A549 (cell line): ENCODE data around the gene EIF4G2. TPM values are rescaled to one million over a fixed set of nuclear protein-coding genes. Genes with fewer than 3 reads are reported as not detected.
A peak's percentile ranks its signal among the peaks of the same experiment; 100 is the strongest.

Experiments used
- ATAC-seq, 2 experiments: fragments of 200-7000 bp in 1 of 2; fragments of >200 bp in 1 of 2; cut with Nextera tagmentation in 1 of 2; cut with Tn5 transposase in 1 of 2; 3 replicates each; pipeline versions ENCODE4 v1.8.0 to v1.9.1; 2018 to 2020; ENCODE audit warnings: mild to moderate bottlenecking in 1 of 2, moderate library complexity in 1 of 2
- CTCF ChIA-PET: fragments of 300-600 bp; sonication (Branson Sonifier 250); formaldehyde crosslinking; extraction: SDS; loops from one replicate; lab custom pipeline; 2021; ENCODE audit warnings: antibody characterized with exemption, inconsistent platforms; lab: Yijun Ruan, JAX
- POLR2A ChIA-PET: fragments of 350-600 bp; formaldehyde crosslinking; extraction: SDS; loops from one replicate; lab custom pipeline; 2021; ENCODE audit warnings: antibody characterized with exemption, inconsistent platforms; lab: Yijun Ruan, JAX
- DNase-seq, 2 experiments: peaks; one replicate each; pipeline versions ENCODE4 v3.0.0 to v3.0.0-alpha.2; 2011 to 2016; ENCODE audit warnings: low read depth in 1 of 2, low spot score in 1 of 2
- FAIRE-seq: peaks from 2 replicates; lab custom pipeline; 2011; peaks lifted over from hg19 to GRCh38; lab: Jason Lieb, UNC
- H3K27ac ChIP-seq, 2 experiments: fragments of >200 bp; sonication (Bioruptor Twin); formaldehyde crosslinking; 3 replicates each; pipeline ENCODE4 v1.5.1; 2016 to 2017
- H3K4me1 ChIP-seq: fragments of >200 bp; sonication (Bioruptor Twin); formaldehyde crosslinking; 3 replicates; pipeline ENCODE4 v1.6.1; 2016
- H3K4me2 ChIP-seq: fragments of >200 bp; sonication (Bioruptor Twin); formaldehyde crosslinking; 3 replicates; pipeline ENCODE4 v1.6.1; 2016
- H3K4me3 ChIP-seq: fragments of >200 bp; sonication (Bioruptor Twin); formaldehyde crosslinking; 3 replicates; pipeline ENCODE4 v1.5.1; 2016
- H3K9me3 ChIP-seq: fragments of >200 bp; sonication (Bioruptor Twin); formaldehyde crosslinking; 3 replicates; pipeline ENCODE4 v1.6.1; 2016
- BHLHE40 ChIP-seq: IDR thresholded peaks from 2 replicates; pipeline ENCODE4 v1.6.1; 2012; ENCODE audit warnings: low read depth, low read length, inconsistent platforms
- CBX2 ChIP-seq: fragments of 200-600 bp; sonication (generic); IDR thresholded peaks from 2 replicates; pipeline ENCODE4 v1.6.1; 2016; ENCODE audit warnings: low read depth, mild to moderate bottlenecking, borderline replicate concordance
- CBX8 ChIP-seq: fragments of 200-600 bp; sonication (generic); IDR thresholded peaks from 2 replicates; pipeline ENCODE4 v1.6.1; 2016
- CEBPB ChIP-seq, 2 experiments: fragments of >200 bp in 1 of 2; sonication (Bioruptor Twin) in 1 of 2; formaldehyde crosslinking in 1 of 2; IDR thresholded peaks; 2 replicates each; pipeline ENCODE4 v1.6.1; 2012 to 2016
- EHF ChIP-seq: fragments of 250-450 bp; sonication (Bioruptor Pico); IDR thresholded peaks from 2 replicates; pipeline ENCODE4 v1.5.0; 2020; ENCODE audit warnings: mild to moderate bottlenecking
- EP300 ChIP-seq, 2 experiments: fragments of >200 bp; sonication (Bioruptor Twin); formaldehyde crosslinking; IDR thresholded peaks; 2 replicates in 1 of 2; 3 replicates in 1 of 2; pipeline ENCODE4 v1.6.1; 2016 to 2017
- ESRRA ChIP-seq: fragments of 150-350 bp; IDR thresholded peaks from 2 replicates; pipeline ENCODE4 v1.6.1; 2014; ENCODE audit warnings: mild to moderate bottlenecking, low read length, borderline replicate concordance
- FOXS1 ChIP-seq: fragments of 250-450 bp; sonication (Bioruptor Pico); IDR thresholded peaks from 2 replicates; pipeline ENCODE4 v1.5.0; 2020; ENCODE audit warnings: mild to moderate bottlenecking, moderate library complexity
- GATA3 ChIP-seq: IDR thresholded peaks from 2 replicates; pipeline ENCODE4 v1.6.1; 2012; ENCODE audit warnings: borderline replicate concordance
- JUNB ChIP-seq: fragments of >200 bp; sonication (Bioruptor Twin); formaldehyde crosslinking; IDR thresholded peaks from 2 replicates; pipeline ENCODE4 v1.6.1; 2016
- KDM5A ChIP-seq: fragments of 200-600 bp; sonication (generic); IDR thresholded peaks from 2 replicates; pipeline ENCODE4 v1.6.1; 2016; ENCODE audit warnings: antibody characterized with exemption, mild to moderate bottlenecking
- MAZ ChIP-seq: fragments of 150-350 bp; IDR thresholded peaks from 2 replicates; pipeline ENCODE4 v1.6.1; 2014; ENCODE audit warnings: antibody characterized with exemption, low read depth, low read length, borderline replicate concordance
- NFE2L2 ChIP-seq: fragments of 150-350 bp; conservative IDR thresholded peaks from 2 replicates; pipeline ENCODE4 v1.6.1; 2014; ENCODE audit warnings: low read length
- NR3C1 ChIP-seq: fragments of >200 bp; sonication (Bioruptor Twin); formaldehyde crosslinking; IDR thresholded peaks from 3 replicates; pipeline ENCODE4 v1.6.1; 2017
- PHF8 ChIP-seq: fragments of 200-600 bp; sonication (generic); IDR thresholded peaks from 2 replicates; pipeline ENCODE4 v1.6.1; 2016; ENCODE audit warnings: low read depth, mild to moderate bottlenecking, antibody characterized with exemption, moderate library complexity, borderline replicate concordance
- RNF2 ChIP-seq: fragments of 200-600 bp; sonication (generic); IDR thresholded peaks from 2 replicates; pipeline ENCODE4 v1.6.1; 2016; ENCODE audit warnings: low read depth, mild to moderate bottlenecking, antibody characterized with exemption, moderate library complexity, borderline replicate concordance
- ZFP36 ChIP-seq: fragments of 450-650 bp; IDR thresholded peaks from 2 replicates; pipeline ENCODE4 v1.6.1; 2014; ENCODE audit warnings: borderline replicate concordance; ENCODE audit not compliant: partially characterized antibody
- ZNF302 ChIP-seq: fragments of 250-450 bp; sonication (Bioruptor Pico); IDR thresholded peaks from 2 replicates; pipeline ENCODE4 v1.9.0; 2021; ENCODE audit warnings: inconsistent platforms, mild to moderate bottlenecking, moderate library complexity
- WGBS: methylation state at CpG from one replicate; pipeline ENCODE4 v1.1.6; 2017; ENCODE audit errors: missing lambda C conversion rate; 5-methylcytosine and 5-hydroxymethylcytosine counted together
- polyA plus RNA-seq, 4 experiments: library from polyadenylated mRNA; depleted of rRNA in 3 of 4; stranded (reverse); fragments of >200 nt; fragmentation: RNase III in 1 of 4; extraction: RNeasy Plus Mini Kit Qiagen cat#74134 plus additional on column Dnase treatment in 1 of 4; gene quantifications; 2 replicates in 3 of 4; 3 replicates in 1 of 4; pipeline ENCODE4 v1.2.3, GENCODE V29; 2011 to 2017
- TF ChIP-seq, protein P1 (sequence below): IDR thresholded peaks from 2 replicates; pipeline ENCODE4 v1.6.1; 2012
- TF ChIP-seq, protein P2 (sequence below): IDR thresholded peaks from 2 replicates; pipeline ENCODE4 v1.6.1; 2012
- TF ChIP-seq, protein P3 (sequence below): fragments of >200 bp; sonication (Bioruptor Twin); formaldehyde crosslinking; IDR thresholded peaks from 3 replicates; pipeline ENCODE4 v1.5.1; 2016

EIF4G2 gene
- polyA plus RNA-seq, 2 of the 4 experiments (the other 2 are of a cell fraction) = 901 to 1,171 TPM

DNA sequence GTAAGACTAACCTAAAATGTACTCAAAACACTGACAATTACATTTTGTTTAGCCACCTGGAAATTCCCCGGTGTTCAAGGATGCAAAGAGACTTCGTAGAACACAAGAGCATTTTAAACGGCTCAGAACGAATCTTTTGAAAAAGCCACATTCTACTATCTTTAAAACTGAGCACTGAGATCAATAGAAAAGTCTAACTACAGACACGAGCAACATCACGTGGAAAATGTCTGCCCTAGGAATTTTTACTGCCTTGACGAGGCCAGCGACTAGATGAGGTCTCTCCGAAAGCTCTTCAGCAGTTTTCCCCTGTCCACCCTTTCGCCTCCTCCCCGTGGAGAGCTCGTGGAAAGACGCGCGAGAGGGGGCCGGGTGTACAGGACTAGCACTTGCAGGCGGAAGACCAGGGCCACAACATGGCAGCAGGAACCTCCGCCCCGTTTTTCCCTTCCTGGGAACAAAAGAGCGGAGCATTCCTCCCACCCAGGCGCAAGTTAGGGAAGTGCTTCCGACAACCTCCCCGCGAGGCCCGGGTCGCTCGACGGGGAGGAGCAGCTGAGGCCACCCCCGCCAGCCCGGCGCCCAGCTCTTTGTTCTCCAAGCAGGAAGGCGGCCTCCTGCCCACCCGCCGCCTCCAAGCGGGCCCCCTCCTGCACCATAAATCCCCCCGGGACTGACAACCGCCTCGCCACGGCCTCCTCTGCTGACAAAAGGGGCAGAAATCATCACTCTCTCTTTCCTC, 1.1 kb downstream of the EIF4G2 start:
- peak; percentile 3 to 5; a peak in 3 of 6 replicates for ATAC-seq
- WGBS = 1% methylated on average over 36 of the region's 39 CpGs
- no peak for FAIRE-seq
- Histone ChIP-seq H3K27ac (peak overlapping the region; percentile 95 to 99), H3K4me1 (peaks cover 53% of the 10 kb centered on the region), H3K9me3 (no peaks in the 10 kb centered on the region), H3K4me3 (peak overlapping the region; percentile 97), H3K4me2 (peak overlapping the region; percentile 96)
- CTCF ChIA-PET = interaction anchor here (0.5 to 3.3 kb wide), 5 partner anchors 8 to 123 kb away, joined by 3 to 30 read pairs (median 6); no protein-coding TSS in a partner anchor
- POLR2A ChIA-PET = interaction anchor here (0.6 to 4.4 kb wide), 18 partner anchors 10 to 814 kb away, joined by 3 to 141 read pairs (median 19); partner anchors contain the start of genes CTR9, GALNT18 and ZBED5
- no peak for TF ChIP-seq RNF2
- no peak for TF ChIP-seq CBX8
- TF ChIP-seq, protein P1, sequence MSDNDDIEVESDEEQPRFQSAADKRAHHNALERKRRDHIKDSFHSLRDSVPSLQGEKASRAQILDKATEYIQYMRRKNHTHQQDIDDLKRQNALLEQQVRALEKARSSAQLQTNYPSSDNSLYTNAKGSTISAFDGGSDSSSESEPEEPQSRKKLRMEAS = peak; percentile 38; the same call in 1 of the 2 replicates
- TF ChIP-seq, protein P2, sequence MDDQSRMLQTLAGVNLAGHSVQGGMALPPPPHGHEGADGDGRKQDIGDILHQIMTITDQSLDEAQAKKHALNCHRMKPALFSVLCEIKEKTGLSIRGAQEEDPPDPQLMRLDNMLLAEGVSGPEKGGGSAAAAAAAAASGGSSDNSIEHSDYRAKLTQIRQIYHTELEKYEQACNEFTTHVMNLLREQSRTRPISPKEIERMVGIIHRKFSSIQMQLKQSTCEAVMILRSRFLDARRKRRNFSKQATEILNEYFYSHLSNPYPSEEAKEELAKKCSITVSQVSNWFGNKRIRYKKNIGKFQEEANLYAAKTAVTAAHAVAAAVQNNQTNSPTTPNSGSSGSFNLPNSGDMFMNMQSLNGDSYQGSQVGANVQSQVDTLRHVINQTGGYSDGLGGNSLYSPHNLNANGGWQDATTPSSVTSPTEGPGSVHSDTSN = 0 out of 2 replicates have a peak, but pooled peaks have one; percentile 14
- DNase-seq = peak in 1 of 2 experiments; percentile 45

DNA sequence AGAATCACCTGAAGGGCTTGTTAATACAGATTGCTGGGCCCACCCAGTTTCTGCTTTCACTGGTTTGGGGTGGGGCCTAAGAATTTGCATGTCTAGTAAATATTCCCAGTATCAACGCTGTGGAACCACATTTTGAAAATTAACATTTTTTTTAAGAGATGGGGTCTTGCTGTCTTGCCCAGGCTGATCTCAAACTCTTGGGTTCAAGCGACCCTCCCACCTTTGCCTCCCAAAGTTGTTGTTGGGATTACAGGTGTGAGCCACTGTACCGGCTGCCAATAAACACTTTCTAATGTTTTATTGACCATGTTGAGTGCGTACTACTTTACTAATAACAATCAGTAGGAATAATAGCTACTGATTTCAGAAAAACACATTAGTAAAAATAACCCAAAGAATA, 2.5 kb downstream of the EIF4G2 start:
- Histone ChIP-seq H3K27ac (peak overlapping the region in 1 of 2 experiments; percentile 12; a peak in 2 of 6 replicates), H3K9me3 (no peaks in the 10 kb centered on the region), H3K4me3 (peak overlapping the region; percentile 97), H3K4me1 (peaks cover 63% of the 10 kb centered on the region), H3K4me2 (peak overlapping the region; percentile 96)
- TF ChIP-seq PHF8 (no peak), ZFP36 (no peak)
- CTCF ChIA-PET = interaction anchor here (4.7 kb wide), 1 partner anchor 13 kb away, joined by 59 read pairs; no protein-coding TSS in a partner anchor
- no peak for DNase-seq
- POLR2A ChIA-PET = interaction anchor here (4.4 kb wide), 1 partner anchor 51 kb away, joined by 141 read pairs; the partner anchor contains the start of gene ZBED5
- ATAC-seq = no peak
- 81% methylated on average over 4 of the region's 4 CpGs for WGBS
- no peak for FAIRE-seq

DNA sequence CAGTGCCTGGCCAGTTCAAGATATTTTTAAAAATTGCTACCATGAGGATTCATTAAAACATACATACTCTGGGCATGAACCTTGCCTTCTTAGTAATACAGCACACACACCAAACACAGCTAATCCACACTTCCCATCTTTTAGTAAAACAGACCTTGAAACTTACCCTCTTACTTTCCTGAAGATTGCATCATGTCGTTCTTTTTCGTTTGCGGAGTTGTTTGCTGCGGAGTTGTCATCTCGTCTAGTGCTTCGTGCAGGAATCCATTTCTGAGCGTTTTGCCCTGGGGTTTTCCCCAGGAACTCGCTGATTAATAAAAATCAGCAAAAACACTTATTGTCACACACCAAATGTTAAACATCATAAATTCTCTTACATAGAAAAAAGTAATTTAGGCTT, 3.0 kb downstream of the EIF4G2 start:
- ATAC-seq (no peak), DNase-seq (no peak), FAIRE-seq (no peak)
- Histone ChIP-seq H3K4me1 (peaks cover 62% of the 10 kb centered on the region), H3K27ac (peak overlapping the region in 1 of 2 experiments; percentile 12; a peak in 2 of 6 replicates), H3K4me2 (peak overlapping the region; percentile 96), H3K9me3 (no peaks in the 10 kb centered on the region), H3K4me3 (peak overlapping the region; percentile 97)
- CTCF ChIA-PET = interaction anchor here (0.6 to 4.7 kb wide), 2 partner anchors 13 to 65 kb away, joined by 3 to 59 read pairs; no protein-coding TSS in a partner anchor
- 78% methylated on average over 8 of the region's 8 CpGs for WGBS
- TF ChIP-seq JUNB (no peak), KDM5A (no peak), CBX2 (no peak), EHF (no peak), ZFP36 (no peak), CBX8 (no peak), EP300 (IDR thresholded peaks at IDR 0.05) (no peak), CEBPB (IDR thresholded peaks at IDR 0.05) (no peak), NFE2L2 (no peak), PHF8 (no peak), GATA3 (no peak), NR3C1 (no peak), MAZ (no peak), ESRRA (no peak), FOXS1 (no peak), ZNF302 (no peak), BHLHE40 (no peak)
- TF ChIP-seq, protein P3, sequence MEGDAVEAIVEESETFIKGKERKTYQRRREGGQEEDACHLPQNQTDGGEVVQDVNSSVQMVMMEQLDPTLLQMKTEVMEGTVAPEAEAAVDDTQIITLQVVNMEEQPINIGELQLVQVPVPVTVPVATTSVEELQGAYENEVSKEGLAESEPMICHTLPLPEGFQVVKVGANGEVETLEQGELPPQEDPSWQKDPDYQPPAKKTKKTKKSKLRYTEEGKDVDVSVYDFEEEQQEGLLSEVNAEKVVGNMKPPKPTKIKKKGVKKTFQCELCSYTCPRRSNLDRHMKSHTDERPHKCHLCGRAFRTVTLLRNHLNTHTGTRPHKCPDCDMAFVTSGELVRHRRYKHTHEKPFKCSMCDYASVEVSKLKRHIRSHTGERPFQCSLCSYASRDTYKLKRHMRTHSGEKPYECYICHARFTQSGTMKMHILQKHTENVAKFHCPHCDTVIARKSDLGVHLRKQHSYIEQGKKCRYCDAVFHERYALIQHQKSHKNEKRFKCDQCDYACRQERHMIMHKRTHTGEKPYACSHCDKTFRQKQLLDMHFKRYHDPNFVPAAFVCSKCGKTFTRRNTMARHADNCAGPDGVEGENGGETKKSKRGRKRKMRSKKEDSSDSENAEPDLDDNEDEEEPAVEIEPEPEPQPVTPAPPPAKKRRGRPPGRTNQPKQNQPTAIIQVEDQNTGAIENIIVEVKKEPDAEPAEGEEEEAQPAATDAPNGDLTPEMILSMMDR = no peak
- POLR2A ChIA-PET = no interaction called here
